ENCODE results near the gene PTPN18.

DNA sequence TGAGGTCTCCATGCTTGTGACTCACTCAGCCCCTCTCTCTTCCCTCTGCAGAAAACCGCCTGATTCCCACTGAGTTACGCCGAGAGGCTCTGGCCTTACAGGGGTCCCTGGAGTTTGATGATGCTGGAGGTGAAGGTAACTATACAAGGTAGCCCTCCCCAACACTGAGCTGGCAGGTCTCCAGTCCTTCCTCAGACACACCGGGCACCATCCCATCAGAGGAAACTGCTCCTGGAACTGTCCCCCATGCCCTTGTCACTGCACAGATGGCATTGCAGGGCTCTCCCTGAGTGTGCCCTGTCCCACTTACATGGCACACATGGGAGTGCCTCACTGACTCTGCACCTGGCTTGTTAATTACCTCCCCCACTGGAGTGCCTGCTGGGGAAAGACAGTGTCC, 11.3 kb upstream of the PTPN18 start:
- TF ChIP-seq CTCF (IDR thresholded peaks at IDR 0.05; ENCODE audit: extremely low read depth in 1 of 2, insufficient read depth in 1 of 2, low read depth in 1 of 2, low read length in 2 of 2): no peak
- no peak for TF ChIP-seq JUN (IDR thresholded peaks at IDR 0.05; ENCODE audit: borderline replicate concordance, insufficient read depth, insufficient read length, low read depth)
- TF ChIP-seq POLR2A (IDR thresholded peaks at IDR 0.05; ENCODE audit: low read depth, low read length): no peak
- no peak for TF ChIP-seq MAX (IDR thresholded peaks at IDR 0.05; ENCODE audit: insufficient read depth, insufficient read length)
- no peak for TF ChIP-seq MYC (IDR thresholded peaks at IDR 0.05; ENCODE audit: low read depth, low read length)
- no peak for TF ChIP-seq POLR2AphosphoS5 (IDR thresholded peaks at IDR 0.05; ENCODE audit: insufficient read depth, low read depth, low read length)
